ENCODE measurements around the gene NELL1.

- TF ChIP-seq CTCF (IDR thresholded peaks at IDR 0.05; ENCODE audit: insufficient read depth, low read depth, low read length) (no peak), EZH2 (IDR thresholded peaks at IDR 0.05; ENCODE audit: insufficient read depth, low read length) (no peak)
Observed at GRCh38 chr11:21476588-21476987, 807.2 kb downstream of the NELL1 start.

Measured in astrocyte (in vitro differentiated cells and primary cell).